ENCODE results near the gene XAF1. TPM values are rescaled to one million over a fixed set of nuclear protein-coding genes. Genes with fewer than 3 reads are reported as not detected.
A peak's percentile ranks its signal among the peaks of the same experiment; 100 is the strongest.

The XAF1 gene
- polyA plus RNA-seq, 3 donors: 28.4 to 45.9 (median 31.9) TPM

DNA sequence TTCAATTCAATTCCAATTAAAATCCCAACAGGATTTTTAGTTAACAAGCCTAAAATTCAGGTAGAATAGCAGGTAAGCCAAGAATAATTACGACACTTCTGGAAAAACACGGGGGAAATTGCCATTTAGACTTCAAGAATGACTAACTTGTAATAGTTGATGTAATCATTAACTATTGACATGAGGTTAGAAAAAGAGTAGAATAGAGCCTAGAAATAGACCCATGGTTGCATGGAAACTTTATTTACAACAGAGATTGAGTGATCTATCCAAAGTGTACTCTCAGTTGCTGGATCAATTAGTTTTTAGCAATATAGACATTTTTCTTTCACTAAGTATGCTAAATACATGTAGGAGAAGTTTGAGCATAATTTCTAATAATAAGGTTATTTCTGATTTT is 39.1 kb upstream of the XAF1 start:
- Histone ChIP-seq H4K20me1 (ENCODE audit: insufficient read depth, low read length) (no peaks in the 10 kb centered on the region), H3K4me1 (ENCODE audit: control insufficient read depth in 1 of 2, insufficient read depth in 2 of 2, low read length in 2 of 2) (peaks cover 22 to 23% of the 10 kb centered on the region in 2 donors), H3K27ac (ENCODE audit: low read depth in 1 of 2, low read length in 2 of 2) (no peak overlapping the region), H3K9ac (ENCODE audit: insufficient read depth, low read length, poor library complexity, severe bottlenecking) (no peak overlapping the region), H3K79me2 (ENCODE audit: insufficient read depth, low read length) (no peaks in the 10 kb centered on the region), H3K4me2 (replicated peaks; ENCODE audit: extremely low read depth, low read length, poor library complexity, severe bottlenecking) (no peak overlapping the region), H2AFZ (ENCODE audit: insufficient read depth, low read depth, low read length, poor library complexity, severe bottlenecking) (no peak overlapping the region), H3K36me3 (replicated peaks in 1 of 2; ENCODE audit: control insufficient read depth in 1 of 2, insufficient read depth in 2 of 2, low read length in 2 of 2) (no peaks in the 10 kb centered on the region), H3K4me3 (replicated peaks in 1 of 3; ENCODE audit: low read depth in 2 of 3, low read length in 3 of 3) (no peak overlapping the region), H3K9me3 (replicated peaks in 1 of 2; ENCODE audit: control insufficient read depth in 1 of 2, insufficient read depth in 1 of 2, low read length in 2 of 2) (peaks cover 3 to 9% of the 10 kb centered on the region in 2 donors), H3K27me3 (ENCODE audit: control insufficient read depth in 2 of 2, insufficient read depth in 2 of 2, low read length in 2 of 2) (peaks cover 18 to 47% of the 10 kb centered on the region in 2 donors)
- Mint-ChIP-seq H3K9me3 (peaks cover 0 to 29% (median 17%) of the 10 kb centered on the region in 7 donors), H3K4me3 (no peak overlapping the region), H3K27me3 (ENCODE audit: low read depth in 3 of 3) (peaks cover 43 to 65% (median 46%) of the 10 kb centered on the region in 3 donors), H3K27ac (no peak overlapping the region), H3K36me3 (peaks cover 0 to 8% of the 10 kb centered on the region in 2 donors), H3K4me1 (peaks cover 24% of the 10 kb centered on the region)
- intact Hi-C loops (cut with micrococcal nuclease): no loop called here
- no peak for DNase-seq
- whole genome bisulfite sequencing (ENCODE audit: insufficient coverage): no CpG with 5 or more reads among the region's 2 CpGs
- TF ChIP-seq, protein P1, sequence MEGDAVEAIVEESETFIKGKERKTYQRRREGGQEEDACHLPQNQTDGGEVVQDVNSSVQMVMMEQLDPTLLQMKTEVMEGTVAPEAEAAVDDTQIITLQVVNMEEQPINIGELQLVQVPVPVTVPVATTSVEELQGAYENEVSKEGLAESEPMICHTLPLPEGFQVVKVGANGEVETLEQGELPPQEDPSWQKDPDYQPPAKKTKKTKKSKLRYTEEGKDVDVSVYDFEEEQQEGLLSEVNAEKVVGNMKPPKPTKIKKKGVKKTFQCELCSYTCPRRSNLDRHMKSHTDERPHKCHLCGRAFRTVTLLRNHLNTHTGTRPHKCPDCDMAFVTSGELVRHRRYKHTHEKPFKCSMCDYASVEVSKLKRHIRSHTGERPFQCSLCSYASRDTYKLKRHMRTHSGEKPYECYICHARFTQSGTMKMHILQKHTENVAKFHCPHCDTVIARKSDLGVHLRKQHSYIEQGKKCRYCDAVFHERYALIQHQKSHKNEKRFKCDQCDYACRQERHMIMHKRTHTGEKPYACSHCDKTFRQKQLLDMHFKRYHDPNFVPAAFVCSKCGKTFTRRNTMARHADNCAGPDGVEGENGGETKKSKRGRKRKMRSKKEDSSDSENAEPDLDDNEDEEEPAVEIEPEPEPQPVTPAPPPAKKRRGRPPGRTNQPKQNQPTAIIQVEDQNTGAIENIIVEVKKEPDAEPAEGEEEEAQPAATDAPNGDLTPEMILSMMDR (IDR thresholded peaks at IDR 0.05): no peak

- Histone ChIP-seq H3K4me1 (ENCODE audit: control insufficient read depth in 1 of 2, insufficient read depth in 2 of 2, low read length in 2 of 2) (no peaks in the 10 kb centered on the region), H2AFZ (ENCODE audit: insufficient read depth, low read depth, low read length, poor library complexity, severe bottlenecking) (no peak overlapping the region), H3K36me3 (replicated peaks in 1 of 2; ENCODE audit: control insufficient read depth in 1 of 2, insufficient read depth in 2 of 2, low read length in 2 of 2) (no peaks in the 10 kb centered on the region), H3K9me3 (replicated peaks in 1 of 2; ENCODE audit: control insufficient read depth in 1 of 2, insufficient read depth in 1 of 2, low read length in 2 of 2) (no peaks in the 10 kb centered on the region), H4K20me1 (ENCODE audit: insufficient read depth, low read length) (no peaks in the 10 kb centered on the region), H3K27me3 (ENCODE audit: control insufficient read depth in 2 of 2, insufficient read depth in 2 of 2, low read length in 2 of 2) (peaks cover 5 to 12% of the 10 kb centered on the region in 2 donors), H3K27ac (ENCODE audit: low read depth in 1 of 2, low read length in 2 of 2) (no peak overlapping the region), H3K9ac (ENCODE audit: insufficient read depth, low read length, poor library complexity, severe bottlenecking) (no peak overlapping the region), H3K79me2 (ENCODE audit: insufficient read depth, low read length) (no peaks in the 10 kb centered on the region), H3K4me2 (replicated peaks; ENCODE audit: extremely low read depth, low read length, poor library complexity, severe bottlenecking) (no peak overlapping the region), H3K4me3 (replicated peaks in 1 of 3; ENCODE audit: low read depth in 2 of 3, low read length in 3 of 3) (no peak overlapping the region)
- Mint-ChIP-seq H3K36me3 (no peaks in the 10 kb centered on the region), H3K4me3 (peak overlapping the region in 1 of 2 donors; percentile 50), H3K27ac (no peak overlapping the region), H3K4me1 (no peaks in the 10 kb centered on the region), H3K27me3 (ENCODE audit: low read depth in 3 of 3) (peaks cover 23 to 51% (median 27%) of the 10 kb centered on the region in 3 donors), H3K9me3 (peaks cover 0 to 11% (median 0%) of the 10 kb centered on the region in 7 donors)
- intact Hi-C loops (cut with micrococcal nuclease): no loop called here
- TF ChIP-seq, protein P1 (IDR thresholded peaks at IDR 0.05): no peak
- WGBS (ENCODE audit: insufficient coverage): 89% methylated on average over 4 of the region's 5 CpGs
- no peak for DNase-seq
These were observed 34.1 kb upstream of the XAF1 start for GRCh38 chr17:6721744-6722143.

All from CD14-positive monocyte (primary cell).